Fibroblast of skin of scalp (primary cell): ENCODE measurements around the gene EGFL7.

Experiments used
- DNase-seq: peaks from one replicate; pipeline ENCODE4 v3.0.0-alpha.2; 2013

EGFL7 gene

GRCh38 chr9:136720251-136720897, 57.7 kb downstream of the EGFL7 start:
- peak; percentile 54 for DNase-seq

GRCh38 chr9:136720898-136721338, 58.2 kb downstream of the EGFL7 start:
- DNase-seq = no peak

DNA sequence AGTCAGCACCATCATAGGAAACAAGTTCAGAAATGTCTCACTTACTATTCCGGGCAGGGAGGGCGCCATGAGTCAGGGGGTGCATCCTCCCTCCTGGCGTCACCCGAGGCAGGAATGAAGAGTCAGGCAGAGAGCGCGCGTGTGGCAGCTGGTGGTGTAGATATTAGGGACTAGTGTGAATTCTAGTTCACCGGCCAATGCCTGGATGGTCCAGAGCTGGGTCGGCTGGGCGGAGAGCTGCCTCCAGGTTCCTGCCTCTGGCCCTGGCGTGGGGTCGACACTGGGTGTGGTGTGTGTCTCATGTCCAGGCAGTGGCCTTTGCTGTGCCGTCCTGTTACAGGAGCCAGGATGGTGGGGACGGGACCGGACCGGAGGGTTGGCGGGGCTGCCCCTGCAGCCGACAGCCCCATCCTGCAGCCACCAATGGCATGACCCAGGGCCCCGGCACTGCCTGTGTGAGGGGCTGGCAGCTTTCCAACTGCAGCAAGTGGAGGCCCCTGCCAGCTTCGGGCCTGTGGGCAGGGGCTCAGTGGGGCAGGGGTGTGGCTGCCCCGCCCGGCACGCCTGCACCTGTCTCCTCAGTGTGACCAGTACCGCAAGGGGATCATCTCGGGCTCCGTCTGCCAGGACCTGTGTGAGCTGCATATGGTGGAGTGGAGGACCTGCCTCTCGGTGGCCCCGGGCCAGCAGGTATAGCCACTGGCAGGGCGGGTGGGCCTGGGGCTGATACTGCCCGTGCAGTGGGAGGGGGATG, 58.8 kb downstream of the EGFL7 start:
- DNase-seq = peak; percentile 48
